Stimulated activated memory B cell treated with anti-CD40 and anti-IgM and Interleukin-4, amounts not matched to agents 10 μg/mL and 1 μg/mL and 100 μg/mL, for 72 hours (primary cell): Measurements from ENCODE around the gene TRNT1.

Source experiments
- ATAC-seq: fragments of 150-1000 bp; cut with Tn5 transposase; 2 replicates; pipeline ENCODE4 v1.10.0; 2021
- H3K27ac Mint-ChIP-seq: one replicate; pipeline ENCODE4 v1.8.0; 2022; ENCODE audit warnings: mild to moderate bottlenecking, mixed read lengths
- H3K27me3 Mint-ChIP-seq: one replicate; pipeline ENCODE4 v1.8.0; 2022; ENCODE audit warnings: mixed read lengths
- H3K36me3 Mint-ChIP-seq: one replicate; pipeline ENCODE4 v1.8.0; 2022; ENCODE audit warnings: mixed read lengths
- H3K4me1 Mint-ChIP-seq: one replicate; pipeline ENCODE4 v1.8.0; 2022; ENCODE audit warnings: mixed read lengths
- H3K4me3 Mint-ChIP-seq: one replicate; pipeline ENCODE4 v1.8.0; 2022; ENCODE audit warnings: mild to moderate bottlenecking, moderate library complexity, mixed read lengths
- H3K9me3 Mint-ChIP-seq: one replicate; pipeline ENCODE4 v1.8.0; 2022; ENCODE audit warnings: mixed read lengths

The TRNT1 gene

DNA sequence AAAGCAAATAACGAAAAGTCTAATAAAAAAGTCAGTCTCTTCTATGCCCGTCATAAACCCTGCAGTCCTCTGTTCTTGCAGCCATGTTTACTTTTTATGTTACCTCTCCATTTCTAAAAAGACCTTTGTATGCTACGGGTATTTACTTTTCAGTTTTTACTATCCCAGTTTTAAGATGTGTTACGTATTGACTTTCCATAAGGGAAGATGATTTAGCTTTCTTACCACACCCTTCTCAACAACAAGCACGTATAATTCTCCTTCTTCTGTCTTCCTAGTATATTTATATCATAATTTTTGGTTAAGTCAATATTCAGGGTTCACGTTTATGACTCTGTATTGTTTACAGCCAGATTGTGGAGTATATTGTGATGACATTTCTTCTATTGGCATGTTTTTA is 10.8 kb downstream of the TRNT1 start:
- H3K4me3 Mint-ChIP-seq: no peak overlapping the region
- no peaks in the 10 kb centered on the region for H3K27me3 Mint-ChIP-seq
- H3K9me3 Mint-ChIP-seq: no peaks in the 10 kb centered on the region
- peak overlapping the region; percentile 10 for H3K27ac Mint-ChIP-seq
- peaks cover 27% of the 10 kb centered on the region for H3K4me1 Mint-ChIP-seq
- no peak for ATAC-seq
- peaks cover 59% of the 10 kb centered on the region for H3K36me3 Mint-ChIP-seq

- H3K9me3 Mint-ChIP-seq: no peaks in the 10 kb centered on the region
- peaks cover 20% of the 10 kb centered on the region for H3K4me1 Mint-ChIP-seq
- ATAC-seq: no peak
- no peak overlapping the region for H3K27ac Mint-ChIP-seq
- no peaks in the 10 kb centered on the region for H3K27me3 Mint-ChIP-seq
- peaks cover 73% of the 10 kb centered on the region for H3K36me3 Mint-ChIP-seq
- H3K4me3 Mint-ChIP-seq: no peak overlapping the region
Observed at GRCh38 chr3:3141939-3142338, 15.2 kb downstream of the TRNT1 start.

- H3K36me3 Mint-ChIP-seq: peaks cover 43% of the 10 kb centered on the region
- H3K4me1 Mint-ChIP-seq: peaks cover 9% of the 10 kb centered on the region
- H3K27ac Mint-ChIP-seq: peak overlapping the region; percentile 69
- H3K27me3 Mint-ChIP-seq: no peaks in the 10 kb centered on the region
- no peak overlapping the region for H3K4me3 Mint-ChIP-seq
- ATAC-seq: no peak
- H3K9me3 Mint-ChIP-seq: no peaks in the 10 kb centered on the region
Observed at GRCh38 chr3:3145831-3146230, 19.1 kb downstream of the TRNT1 start.

DNA sequence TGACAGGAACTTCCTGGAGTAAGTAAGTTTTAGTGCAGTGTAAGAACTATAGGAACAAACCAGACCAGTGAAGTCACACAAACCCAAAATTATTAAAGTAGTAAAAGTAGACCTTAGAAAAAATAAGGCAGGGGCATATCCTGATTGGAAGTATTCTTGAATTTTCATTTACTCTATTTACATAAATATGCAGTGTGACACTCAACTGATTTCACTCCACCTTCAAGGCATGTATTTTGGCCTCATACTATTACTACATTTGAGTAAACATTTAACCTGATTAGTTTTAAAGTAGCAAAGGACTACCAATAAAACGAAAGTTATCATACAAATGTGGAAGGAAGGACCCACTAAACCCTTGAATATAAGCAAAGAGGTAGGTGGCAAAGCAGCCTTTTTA is 22.8 kb downstream of the TRNT1 start:
- Mint-ChIP-seq H3K4me3 (no peak overlapping the region), H3K36me3 (peaks cover 34% of the 10 kb centered on the region), H3K9me3 (no peaks in the 10 kb centered on the region), H3K27me3 (no peaks in the 10 kb centered on the region), H3K4me1 (peaks cover 9% of the 10 kb centered on the region), H3K27ac (no peak overlapping the region)
- ATAC-seq: no peak

- H3K27me3 Mint-ChIP-seq: no peaks in the 10 kb centered on the region
- H3K27ac Mint-ChIP-seq: no peak overlapping the region
- peaks cover 29% of the 10 kb centered on the region for H3K36me3 Mint-ChIP-seq
- H3K9me3 Mint-ChIP-seq: no peaks in the 10 kb centered on the region
- peaks cover 6% of the 10 kb centered on the region for H3K4me1 Mint-ChIP-seq
- H3K4me3 Mint-ChIP-seq: no peak overlapping the region
- no peak for ATAC-seq
Observed at GRCh38 chr3:3151513-3151912, 24.8 kb downstream of the TRNT1 start.

DNA sequence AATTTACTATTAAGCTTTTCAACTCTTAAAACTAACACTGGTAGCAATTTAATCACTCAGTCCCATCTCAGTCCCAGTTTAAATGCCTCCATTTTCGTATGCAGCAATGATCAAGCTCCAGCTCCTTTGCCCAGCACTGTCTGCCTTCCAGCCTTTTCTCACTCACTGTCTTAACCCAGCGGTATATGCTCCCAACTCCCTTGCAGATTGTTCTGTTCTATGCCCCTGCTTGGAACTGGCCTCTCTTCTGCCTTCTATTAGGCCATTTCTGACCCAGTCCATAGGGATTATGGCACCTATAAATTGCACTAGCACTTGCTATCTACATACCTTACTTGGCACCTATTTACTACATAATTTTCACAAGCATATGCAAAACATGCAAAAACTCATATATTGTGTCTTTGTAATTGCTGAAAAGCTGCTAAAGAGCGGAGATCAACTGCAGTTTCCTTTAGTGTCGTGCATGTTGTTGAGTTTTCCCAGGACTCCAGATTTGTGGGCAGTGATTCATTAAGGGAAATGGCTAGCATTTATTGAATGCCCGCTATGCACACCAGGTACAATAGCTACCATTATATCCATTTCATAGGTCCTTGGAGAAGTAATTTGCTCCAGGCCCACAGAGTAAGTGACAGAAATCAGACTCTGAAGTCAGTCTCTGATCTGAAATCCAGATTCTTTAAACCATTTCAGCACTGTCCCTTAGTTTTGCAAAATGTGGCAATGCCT is 28.3 kb downstream of the TRNT1 start:
- H3K9me3 Mint-ChIP-seq: no peaks in the 10 kb centered on the region
- H3K4me1 Mint-ChIP-seq: no peaks in the 10 kb centered on the region
- H3K36me3 Mint-ChIP-seq: peaks cover 49% of the 10 kb centered on the region
- no peaks in the 10 kb centered on the region for H3K27me3 Mint-ChIP-seq
- H3K4me3 Mint-ChIP-seq: no peak overlapping the region
- no peak for ATAC-seq
- H3K27ac Mint-ChIP-seq: no peak overlapping the region

GRCh38 chr3:3157484-3157883 is 30.7 kb downstream of the TRNT1 start:
- no peaks in the 10 kb centered on the region for H3K27me3 Mint-ChIP-seq
- peaks cover 63% of the 10 kb centered on the region for H3K36me3 Mint-ChIP-seq
- peak overlapping the region; percentile 19 for H3K27ac Mint-ChIP-seq
- H3K4me1 Mint-ChIP-seq: no peaks in the 10 kb centered on the region
- no peak overlapping the region for H3K4me3 Mint-ChIP-seq
- ATAC-seq: no peak
- no peaks in the 10 kb centered on the region for H3K9me3 Mint-ChIP-seq

- peaks cover 73% of the 10 kb centered on the region for H3K36me3 Mint-ChIP-seq
- H3K9me3 Mint-ChIP-seq: no peaks in the 10 kb centered on the region
- no peak for ATAC-seq
- peak overlapping the region; percentile 27 for H3K27ac Mint-ChIP-seq
- H3K4me3 Mint-ChIP-seq: no peak overlapping the region
- no peaks in the 10 kb centered on the region for H3K4me1 Mint-ChIP-seq
- no peaks in the 10 kb centered on the region for H3K27me3 Mint-ChIP-seq
Observed at GRCh38 chr3:3160826-3161225, 34.1 kb downstream of the TRNT1 start.

DNA sequence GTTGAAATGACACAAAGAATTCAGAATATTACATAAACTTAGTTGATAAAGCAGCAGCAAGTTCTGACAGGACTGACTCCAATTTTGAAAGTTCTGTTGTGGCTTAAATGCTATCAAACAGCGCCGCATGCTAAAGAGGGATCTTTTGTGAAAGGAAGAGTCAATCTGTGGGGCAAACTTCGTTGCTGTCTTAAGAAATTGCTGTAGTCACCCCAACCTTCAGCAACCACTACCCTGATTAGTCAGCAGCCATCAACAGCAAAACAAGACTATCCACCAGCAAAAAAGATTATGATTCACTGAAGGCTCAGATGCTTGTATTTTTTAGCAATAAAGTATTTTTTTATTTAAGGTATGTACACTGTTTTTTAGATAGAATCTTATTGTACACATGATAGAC is 38.5 kb downstream of the TRNT1 start:
- Mint-ChIP-seq H3K27me3 (no peaks in the 10 kb centered on the region), H3K27ac (peak overlapping the region; percentile 32), H3K4me3 (no peak overlapping the region), H3K9me3 (no peaks in the 10 kb centered on the region), H3K36me3 (peaks cover 51% of the 10 kb centered on the region), H3K4me1 (no peaks in the 10 kb centered on the region)
- no peak for ATAC-seq

GRCh38 chr3:3165650-3166049 is 38.9 kb downstream of the TRNT1 start:
- no peak for ATAC-seq
- no peaks in the 10 kb centered on the region for H3K4me1 Mint-ChIP-seq
- peaks cover 48% of the 10 kb centered on the region for H3K36me3 Mint-ChIP-seq

GRCh38 chr3:3170998-3171397 is 44.3 kb downstream of the TRNT1 start:
- no peak for ATAC-seq
- Mint-ChIP-seq H3K36me3 (peaks cover 26% of the 10 kb centered on the region), H3K27ac (no peak overlapping the region), H3K4me1 (peaks cover 20% of the 10 kb centered on the region), H3K4me3 (no peak overlapping the region), H3K9me3 (no peaks in the 10 kb centered on the region), H3K27me3 (no peaks in the 10 kb centered on the region)

More at GRCh38 chr3:3165650-3166049, 38.9 kb downstream of the TRNT1 start:
- no peak overlapping the region for H3K4me3 Mint-ChIP-seq
- H3K27me3 Mint-ChIP-seq: no peaks in the 10 kb centered on the region
- H3K27ac Mint-ChIP-seq: no peak overlapping the region
- H3K9me3 Mint-ChIP-seq: no peaks in the 10 kb centered on the region

DNA sequence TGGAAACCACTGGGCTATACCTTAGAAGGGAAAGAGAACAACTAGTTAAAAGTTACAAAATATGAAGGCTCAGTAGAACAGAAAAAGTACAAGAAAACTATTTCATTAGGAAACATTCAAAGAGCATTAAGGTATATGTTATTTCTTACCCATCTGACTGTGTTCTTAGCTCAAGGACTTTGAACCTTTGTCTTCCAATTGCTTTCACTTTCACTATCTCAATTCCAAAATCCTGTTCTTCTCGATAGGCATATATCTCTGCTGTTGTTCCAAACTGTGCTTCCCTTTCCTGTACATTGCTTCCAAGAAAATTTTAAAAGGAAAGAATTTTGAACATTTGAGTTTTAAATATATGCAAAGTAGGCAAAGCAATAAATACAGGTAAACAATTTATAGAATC is 45.9 kb downstream of the TRNT1 start:
- Mint-ChIP-seq H3K4me1 (peaks cover 32% of the 10 kb centered on the region), H3K9me3 (no peaks in the 10 kb centered on the region), H3K27ac (peak overlapping the region; percentile 64), H3K36me3 (peaks cover 15% of the 10 kb centered on the region), H3K27me3 (no peaks in the 10 kb centered on the region), H3K4me3 (no peak overlapping the region)
- ATAC-seq: no peak

GRCh38 chr3:3177861-3178497 is 51.2 kb downstream of the TRNT1 start:
- no peaks in the 10 kb centered on the region for H3K27me3 Mint-ChIP-seq
- peaks cover 8% of the 10 kb centered on the region for H3K36me3 Mint-ChIP-seq
- H3K4me3 Mint-ChIP-seq: peak overlapping the region; percentile 85
- H3K9me3 Mint-ChIP-seq: no peaks in the 10 kb centered on the region
- peak overlapping the region; percentile 82 for H3K27ac Mint-ChIP-seq
- ATAC-seq: no peak
- peaks cover 44% of the 10 kb centered on the region for H3K4me1 Mint-ChIP-seq

GRCh38 chr3:3178498-3179328 is 52.0 kb downstream of the TRNT1 start:
- peak overlapping the region; percentile 85 for H3K4me3 Mint-ChIP-seq
- peaks cover 4% of the 10 kb centered on the region for H3K36me3 Mint-ChIP-seq
- H3K27me3 Mint-ChIP-seq: no peaks in the 10 kb centered on the region
- no peak for ATAC-seq
- H3K9me3 Mint-ChIP-seq: no peaks in the 10 kb centered on the region
- H3K27ac Mint-ChIP-seq: peak overlapping the region; percentile 82
- peaks cover 37% of the 10 kb centered on the region for H3K4me1 Mint-ChIP-seq

- Mint-ChIP-seq H3K27me3 (no peaks in the 10 kb centered on the region), H3K27ac (peak within 1 kb of the TSS; percentile 82), H3K36me3 (no peaks in the 10 kb centered on the region), H3K9me3 (no peaks in the 10 kb centered on the region), H3K4me3 (peak within 1 kb of the TSS; percentile 85), H3K4me1 (peaks cover 33% of the 10 kb centered on the region)
- ATAC-seq: peak; percentile 98
Observed at GRCh38 chr3:3179407-3180094, 52.8 kb downstream of the TRNT1 start, which contains the start of gene CRBN. Gene CRBN (minus strand): TSS chr3:3179691. CDS start chr3:3179687, 4 bp downstream.
